Measurements from ENCODE around the gene IYD.

The IYD gene

GRCh38 chr6:150382171-150382570 is 13.4 kb downstream of the IYD start:
- no peak for DNase-seq (ENCODE audit: extremely low spot score)
- TF ChIP-seq CTCF (IDR thresholded peaks at IDR 0.05; ENCODE audit: control extremely low read depth, extremely low read depth, low read depth, missing control alignments), result no peak
- POLR2A ChIA-PET, result no interaction called here
- CTCF ChIA-PET, result interaction anchor here (3.5 kb wide), 1 partner anchor 13 kb away, joined by 11 read pairs; no protein-coding TSS in a partner anchor

DNA sequence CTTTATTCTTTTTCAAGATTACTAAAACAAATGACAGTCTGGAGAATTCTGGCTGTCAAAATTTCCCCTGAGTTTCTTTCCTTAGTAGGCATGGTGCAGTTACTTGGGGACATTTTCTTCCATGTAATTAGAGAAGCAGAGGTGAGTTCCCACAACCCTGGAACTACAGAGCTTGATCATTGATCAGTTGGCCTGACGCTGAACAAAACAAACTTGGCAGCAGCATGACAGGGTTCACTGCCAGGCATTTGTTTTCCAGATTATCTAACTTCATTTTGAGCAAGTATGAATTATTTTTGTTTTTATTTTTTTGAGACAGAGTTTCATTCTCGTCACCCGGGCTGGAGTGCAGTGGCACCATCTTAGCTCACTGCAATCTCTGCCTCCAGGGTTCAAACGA is 22.6 kb downstream of the IYD start:
- ChIA-PET POLR2A (no interaction called here), CTCF (interaction anchor here (2.4 kb wide), 1 partner anchor 26 kb away, joined by 5 read pairs; no protein-coding TSS in a partner anchor)
- TF ChIP-seq CTCF (IDR thresholded peaks at IDR 0.05; ENCODE audit: control extremely low read depth, extremely low read depth, low read depth, missing control alignments), result no peak
- no peak for DNase-seq (ENCODE audit: extremely low spot score)

DNA sequence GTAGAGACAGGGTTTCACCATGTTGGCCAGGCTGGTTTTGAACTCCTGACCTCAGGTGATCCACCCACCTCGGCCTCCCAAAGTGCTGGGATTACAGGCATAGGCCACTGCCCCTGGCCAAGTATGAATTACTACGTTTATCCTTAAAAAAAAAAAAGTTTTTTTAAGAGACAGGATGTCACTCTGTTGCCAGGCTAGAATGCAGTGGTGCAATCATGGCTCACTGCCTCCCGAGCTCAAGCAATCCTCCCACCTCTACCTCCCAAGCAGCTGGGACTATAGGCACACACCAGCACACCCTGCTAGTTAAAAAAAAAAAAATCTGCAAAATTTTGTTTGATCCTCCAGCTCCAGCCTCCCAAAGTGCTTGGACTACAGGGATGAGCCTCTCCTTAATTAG is 23.1 kb downstream of the IYD start:
- POLR2A ChIA-PET, result no interaction called here
- CTCF ChIA-PET, result interaction anchor here (0.6 to 2.4 kb wide), 2 partner anchors 26 to 28 kb away, joined by 3 to 5 read pairs; no protein-coding TSS in a partner anchor
- DNase-seq (ENCODE audit: extremely low spot score), result no peak
- no peak for TF ChIP-seq CTCF (IDR thresholded peaks at IDR 0.05; ENCODE audit: control extremely low read depth, extremely low read depth, low read depth, missing control alignments)

GRCh38 chr6:150392452-150393220 is 23.8 kb downstream of the IYD start:
- DNase-seq (ENCODE audit: extremely low spot score), result no peak
- POLR2A ChIA-PET, result no interaction called here
- CTCF ChIA-PET, result interaction anchor here (0.6 to 5.5 kb wide), 7 partner anchors 8 to 312 kb away, joined by 3 to 65 read pairs (median 14); no protein-coding TSS in a partner anchor
- TF ChIP-seq CTCF (IDR thresholded peaks at IDR 0.05; ENCODE audit: control extremely low read depth, extremely low read depth, low read depth, missing control alignments), result no peak

DNA sequence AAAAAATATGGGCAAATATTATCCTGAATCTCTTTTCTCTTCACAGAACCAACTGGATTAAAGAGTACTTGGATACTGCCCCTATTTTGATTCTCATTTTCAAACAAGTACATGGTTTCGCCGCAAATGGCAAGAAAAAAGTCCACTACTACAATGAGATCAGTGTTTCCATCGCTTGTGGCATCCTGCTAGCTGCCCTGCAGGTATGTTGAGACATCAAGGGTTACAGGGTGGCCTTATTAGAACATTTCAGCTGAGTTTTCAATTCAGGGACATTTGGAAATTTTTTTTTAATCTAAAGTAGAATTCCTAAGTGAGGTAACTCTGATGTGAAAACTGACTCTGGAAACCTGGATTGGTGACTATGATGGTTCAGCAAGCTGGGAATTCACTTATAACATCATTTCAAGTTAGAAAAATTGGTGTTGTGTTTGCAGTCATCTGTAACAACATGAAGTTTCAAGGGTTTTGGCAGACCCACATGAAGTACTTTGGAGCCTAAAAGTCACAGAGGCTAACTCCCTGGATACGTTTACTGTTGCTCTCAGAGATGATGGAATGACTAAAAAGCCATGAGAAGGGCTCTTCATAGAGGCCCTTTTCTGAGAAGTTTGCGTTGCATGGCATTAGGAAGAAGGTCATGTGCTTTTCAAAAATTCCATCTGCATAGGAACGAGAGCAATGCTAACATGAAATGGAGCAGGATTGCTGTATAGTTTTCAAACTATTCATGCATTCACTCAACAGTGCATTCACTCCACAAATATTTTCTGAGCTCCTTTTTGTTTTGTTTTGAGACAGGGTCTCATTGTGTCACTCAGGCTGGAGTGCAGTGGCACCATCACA is 25.5 kb downstream of the IYD start:
- CTCF ChIA-PET, result interaction anchor here (1.2 to 5.5 kb wide), 30 partner anchors 10 to 930 kb away, joined by 3 to 65 read pairs (median 5); no protein-coding TSS in a partner anchor
- no peak for DNase-seq (ENCODE audit: extremely low spot score)
- POLR2A ChIA-PET, result no interaction called here
- no peak for TF ChIP-seq CTCF (IDR thresholded peaks at IDR 0.05; ENCODE audit: control extremely low read depth, extremely low read depth, low read depth, missing control alignments)

DNA sequence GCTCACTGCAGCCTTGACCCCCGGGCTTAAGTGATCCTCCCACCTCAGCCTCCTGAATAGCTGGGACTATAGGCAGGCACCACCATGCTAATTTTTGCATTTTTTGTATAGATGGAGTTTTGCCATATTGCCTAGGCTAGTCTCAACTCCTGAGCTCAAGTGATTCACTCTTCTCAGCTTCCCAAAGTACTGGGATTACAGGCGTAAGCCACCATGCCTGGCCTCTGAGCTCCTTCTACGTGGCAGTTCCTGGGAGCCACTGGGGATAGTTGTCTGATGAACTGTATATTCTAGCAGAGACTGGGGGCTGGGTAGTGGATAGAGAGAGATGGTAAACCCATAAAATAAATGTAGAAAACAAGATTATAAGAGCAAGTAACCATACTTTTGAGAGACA is 26.1 kb downstream of the IYD start:
- no peak for DNase-seq (ENCODE audit: extremely low spot score)

More for the DNA sequence above, 26.1 kb downstream of the IYD start:
- CTCF ChIA-PET, result interaction anchor here (0.7 to 5.5 kb wide), 43 partner anchors 9 to 929 kb away, joined by 3 to 65 read pairs (median 4); no protein-coding TSS in a partner anchor
- POLR2A ChIA-PET, result no interaction called here
- TF ChIP-seq CTCF (IDR thresholded peaks at IDR 0.05; ENCODE audit: control extremely low read depth, extremely low read depth, low read depth, missing control alignments), result no peak

Data from GM10248 (cell line).